ENCODE results near the gene XYLT2.
"Not testable (repeated sequence)": the region's sequence is repeated elsewhere in the genome, so short reads cannot be mapped to it uniquely, and the experiment has no call there.

XYLT2 gene

DNA sequence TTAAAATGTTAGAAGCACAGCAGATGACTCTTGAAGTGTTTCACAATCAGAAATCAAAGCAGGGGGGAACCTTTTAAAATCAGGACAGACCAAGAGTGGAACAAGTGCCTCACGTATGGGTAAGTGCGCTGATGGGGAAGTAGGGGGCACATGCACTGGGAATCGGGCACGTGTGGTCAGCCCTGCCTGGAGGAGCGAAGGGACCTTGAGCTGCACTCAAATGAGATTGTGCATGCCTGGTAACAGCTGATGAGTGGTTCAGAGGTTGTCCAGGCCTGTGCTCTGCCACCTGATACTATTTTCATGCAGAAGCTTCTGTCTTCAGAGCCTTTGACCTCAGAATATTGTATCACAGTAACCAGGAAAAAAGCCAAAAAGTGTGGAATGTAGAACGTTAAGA lies 13.7 kb upstream of the XYLT2 start:
- no peak for ATAC-seq (ENCODE audit: low read depth)
- no peak for DNase-seq (ENCODE audit: low spot score)
- H3K36me3 ChIP-seq (ENCODE audit: low read depth) = no peaks in the 10 kb centered on the region; the same call in 1 of the 2 replicates
- H3K4me3 ChIP-seq (ENCODE audit: severe bottlenecking) = no peak overlapping the region
- TF ChIP-seq CTCF (IDR thresholded peaks at IDR 0.05; ENCODE audit: poor library complexity, severe bottlenecking) = no peak
- H3K27ac ChIP-seq (ENCODE audit: poor library complexity, severe bottlenecking) = no peak overlapping the region
- no peaks in the 10 kb centered on the region for H3K4me1 ChIP-seq (ENCODE audit: insufficient read depth, poor library complexity, severe bottlenecking)
- H3K9me3 ChIP-seq (ENCODE audit: severe bottlenecking) = no peaks in the 10 kb centered on the region
- no peaks in the 10 kb centered on the region for H3K27me3 ChIP-seq (ENCODE audit: insufficient read depth, poor library complexity, severe bottlenecking)

DNA sequence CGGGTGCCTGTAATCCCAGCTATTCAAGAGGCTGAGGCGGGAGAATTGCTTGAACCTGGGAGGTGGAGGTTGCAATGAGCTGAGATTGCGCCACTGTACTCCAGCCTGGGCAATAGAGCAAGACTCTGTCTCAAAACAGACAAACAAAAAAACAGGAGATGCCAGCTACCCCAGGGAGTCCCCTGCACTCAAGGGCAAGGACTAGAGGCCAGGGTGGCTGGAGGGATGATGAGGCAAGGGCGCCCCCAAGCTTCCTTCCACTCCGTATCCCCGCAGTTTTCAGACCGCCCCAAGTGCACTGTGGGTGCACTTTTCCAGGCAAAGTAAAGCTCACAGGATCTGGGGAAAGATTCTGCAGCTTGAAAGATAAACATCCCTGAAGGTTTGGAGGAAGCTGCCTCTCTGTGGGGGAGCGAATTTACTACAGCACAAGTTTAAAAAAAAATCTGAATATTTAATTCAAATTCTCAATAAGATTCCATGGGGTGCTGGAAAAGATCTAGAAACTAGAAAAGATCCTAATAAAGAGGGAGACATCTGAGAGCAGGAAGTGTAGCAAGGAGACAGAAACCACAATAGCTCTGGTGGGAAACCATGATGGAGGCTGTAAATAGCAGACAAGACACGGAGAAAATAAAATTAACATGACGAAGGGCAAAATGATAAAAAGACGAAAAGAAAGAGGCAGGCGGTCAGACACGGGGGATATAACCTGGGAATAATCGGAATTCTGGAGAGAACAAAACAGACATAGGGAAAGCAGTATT lies 12.5 kb upstream of the XYLT2 start:
- H3K4me1 ChIP-seq (ENCODE audit: insufficient read depth, poor library complexity, severe bottlenecking); H3K36me3 ChIP-seq (ENCODE audit: low read depth); ATAC-seq (ENCODE audit: low read depth); H3K4me3 ChIP-seq (ENCODE audit: severe bottlenecking); DNase-seq (ENCODE audit: low spot score); H3K9me3 ChIP-seq (ENCODE audit: severe bottlenecking); H3K27me3 ChIP-seq (ENCODE audit: insufficient read depth, poor library complexity, severe bottlenecking); H3K27ac ChIP-seq (ENCODE audit: poor library complexity, severe bottlenecking): not testable (repeated sequence)

- Histone ChIP-seq H3K27me3 (ENCODE audit: insufficient read depth, poor library complexity, severe bottlenecking) (no peaks in the 10 kb centered on the region), H3K27ac (ENCODE audit: poor library complexity, severe bottlenecking) (no peak overlapping the region), H3K4me3 (ENCODE audit: severe bottlenecking) (no peak overlapping the region), H3K36me3 (ENCODE audit: low read depth) (no peaks in the 10 kb centered on the region; the same call in 1 of the 2 replicates), H3K4me1 (ENCODE audit: insufficient read depth, poor library complexity, severe bottlenecking) (no peaks in the 10 kb centered on the region), H3K9me3 (ENCODE audit: severe bottlenecking) (no peaks in the 10 kb centered on the region)
- DNase-seq (ENCODE audit: low spot score) (peak; percentile 35), ATAC-seq (ENCODE audit: low read depth) (no peak)
- TF ChIP-seq CTCF (IDR thresholded peaks at IDR 0.05; ENCODE audit: poor library complexity, severe bottlenecking) = no peak
Measured at GRCh38 chr17:50337956-50338355, 8.0 kb upstream of the XYLT2 start.

DNA sequence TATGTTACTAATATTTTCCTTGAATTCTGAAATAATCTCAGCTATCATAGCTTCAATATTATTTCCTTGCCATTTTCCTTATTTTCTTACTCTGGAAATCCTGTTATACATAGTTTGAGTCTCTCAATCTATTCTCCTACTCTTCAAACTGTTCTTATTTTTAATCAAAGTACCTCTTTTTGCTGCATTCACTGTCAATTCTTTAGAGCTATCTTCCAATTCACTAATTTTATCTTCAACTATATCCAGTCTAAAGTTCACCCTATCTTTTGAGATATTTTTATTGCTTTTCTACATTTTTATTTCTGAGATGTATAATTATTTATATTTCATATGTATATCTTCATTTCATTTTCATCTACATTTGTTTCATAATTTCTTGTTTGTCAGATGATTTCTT lies 7.3 kb upstream of the XYLT2 start:
- Histone ChIP-seq H3K27ac (ENCODE audit: poor library complexity, severe bottlenecking) (no peak overlapping the region), H3K36me3 (ENCODE audit: low read depth) (no peaks in the 10 kb centered on the region; the same call in 1 of the 2 replicates), H3K27me3 (ENCODE audit: insufficient read depth, poor library complexity, severe bottlenecking) (no peaks in the 10 kb centered on the region), H3K9me3 (ENCODE audit: severe bottlenecking) (no peaks in the 10 kb centered on the region), H3K4me3 (ENCODE audit: severe bottlenecking) (no peak overlapping the region), H3K4me1 (ENCODE audit: insufficient read depth, poor library complexity, severe bottlenecking) (no peaks in the 10 kb centered on the region)
- DNase-seq (ENCODE audit: low spot score) = no peak
- TF ChIP-seq CTCF (IDR thresholded peaks at IDR 0.05; ENCODE audit: poor library complexity, severe bottlenecking) = no peak
- no peak for ATAC-seq (ENCODE audit: low read depth)

- ATAC-seq (ENCODE audit: low read depth) = no peak
- H3K27ac ChIP-seq (ENCODE audit: poor library complexity, severe bottlenecking) = no peak overlapping the region
- no peak overlapping the region for H3K4me3 ChIP-seq (ENCODE audit: severe bottlenecking)
- no peaks in the 10 kb centered on the region for H3K4me1 ChIP-seq (ENCODE audit: insufficient read depth, poor library complexity, severe bottlenecking)
- no peak for TF ChIP-seq CTCF (IDR thresholded peaks at IDR 0.05; ENCODE audit: poor library complexity, severe bottlenecking)
- no peak for DNase-seq (ENCODE audit: low spot score)
- H3K27me3 ChIP-seq (ENCODE audit: insufficient read depth, poor library complexity, severe bottlenecking) = no peaks in the 10 kb centered on the region
- no peaks in the 10 kb centered on the region; the same call in 1 of the 2 replicates for H3K36me3 ChIP-seq (ENCODE audit: low read depth)
- H3K9me3 ChIP-seq (ENCODE audit: severe bottlenecking) = no peaks in the 10 kb centered on the region
Measured at GRCh38 chr17:50339381-50339780, 6.5 kb upstream of the XYLT2 start.

All from RWPE2 (cell line).